Measurements from ENCODE around the gene CENATAC. TPM values are rescaled to one million over a fixed set of nuclear protein-coding genes. Genes with fewer than 3 reads are reported as not detected.
A peak's percentile ranks its signal among the peaks of the same experiment; 100 is the strongest.

The CENATAC gene
- total RNA-seq, 1 donor from 2014 or later: 59.4 TPM

GRCh38 chr11:119062779-119063178 is 64.8 kb downstream of the CENATAC start:
- DNase-seq (no peak), ATAC-seq (no peak)
- no peaks in the 10 kb centered on the region for H3K27me3 ChIP-seq
- H3K27ac ChIP-seq: no peak overlapping the region
- TF ChIP-seq CTCF (IDR thresholded peaks at IDR 0.05): no peak
- no peaks in the 10 kb centered on the region for H3K9me3 ChIP-seq
- H3K4me1 ChIP-seq: peaks cover 20% of the 10 kb centered on the region
- H3K36me3 ChIP-seq: no peaks in the 10 kb centered on the region
- intact Hi-C loops (cut with DNase I): no loop called here
- no peak overlapping the region for H3K4me3 ChIP-seq

- peaks cover 10% of the 10 kb centered on the region for H3K36me3 ChIP-seq
- ATAC-seq (no peak), DNase-seq (no peak)
- H3K4me1 ChIP-seq: peaks cover 22% of the 10 kb centered on the region
- no peaks in the 10 kb centered on the region for H3K9me3 ChIP-seq
- peak; percentile 36 for TF ChIP-seq CTCF (IDR thresholded peaks at IDR 0.05)
- H3K4me3 ChIP-seq: no peak overlapping the region
- H3K27me3 ChIP-seq: no peaks in the 10 kb centered on the region
- H3K27ac ChIP-seq: no peak overlapping the region
- intact Hi-C loops (cut with DNase I): no loop called here
Observed at GRCh38 chr11:119065369-119065768, 67.4 kb downstream of the CENATAC start.

Small RNA genes lying within 50 kb of the gene (microRNA-seq; reads per million reads assigned to microRNA genes)
- not detected for gene MIR3656 (ENCODE audit: borderline microRNAs expressed)

Other genes with a start within 250 kb of the CENATAC start
- 115 TPM for gene DDX6, start 207.0 kb upstream of the CENATAC start, total RNA-seq
- not detected for gene CXCR5, start 114.2 kb upstream of the CENATAC start, total RNA-seq
- gene BCL9L, start 72.2 kb upstream of the CENATAC start, total RNA-seq: 62.5 TPM
- not detected for gene UPK2, start 41.8 kb upstream of the CENATAC start, total RNA-seq
- not detected for gene FOXR1, start 26.4 kb upstream of the CENATAC start, total RNA-seq
- 850 TPM for gene RPS25, start 20.2 kb downstream of the CENATAC start, total RNA-seq
- 44.6 TPM for gene TRAPPC4, start 20.6 kb downstream of the CENATAC start, total RNA-seq
- 19.3 TPM for gene SLC37A4, start 32.7 kb downstream of the CENATAC start, total RNA-seq
- 142 TPM for gene HYOU1, start 59.1 kb downstream of the CENATAC start, total RNA-seq
- 41.5 TPM for gene VPS11, start 69.7 kb downstream of the CENATAC start, total RNA-seq
- 19.5 TPM for gene HMBS, start 86.7 kb downstream of the CENATAC start, total RNA-seq
- gene DPAGT1, start 103.7 kb downstream of the CENATAC start, total RNA-seq: 38.4 TPM
- 20.3 TPM for gene C2CD2L, start 109.2 kb downstream of the CENATAC start, total RNA-seq
- 25.2 TPM for gene HINFP, start 123.4 kb downstream of the CENATAC start, total RNA-seq
- 0.14 TPM for gene ABCG4, start 150.9 kb downstream of the CENATAC start, total RNA-seq
- 17.7 TPM for gene NLRX1, start 170.6 kb downstream of the CENATAC start, total RNA-seq
- 0.81 TPM for gene NHERF4, start 187.3 kb downstream of the CENATAC start, total RNA-seq
- 30.0 TPM for gene CBL, start 208.2 kb downstream of the CENATAC start, total RNA-seq